ENCODE results near the gene DIP2B. TPM values are rescaled to one million over a fixed set of nuclear protein-coding genes. Genes with fewer than 3 reads are reported as not detected.
A peak's percentile ranks its signal among the peaks of the same experiment; 100 is the strongest.

The DIP2B gene
- total and polyA plus RNA-seq, 8 donors = 2.7 to 136 (median 8.9) TPM

GRCh38 chr12:50564948-50565297 lies 60.1 kb downstream of the DIP2B start:
- Histone ChIP-seq H3K36me3 (peaks cover 0 to 3% (median 0%) of the 10 kb centered on the region in 4 donors), H3K27me3 (no peaks in the 10 kb centered on the region), H3K27ac (no peak overlapping the region), H3K4me3 (no peak overlapping the region), H3K9me3 (no peaks in the 10 kb centered on the region), H3K4me1 (peaks cover 22 to 81% (median 62%) of the 10 kb centered on the region in 4 donors)
- DNase-seq = no peak
- WGBS, 5 donors = 87 to 93% (median 90%) methylated on average over 3 of the region's 3 CpGs
- TF ChIP-seq CTCF (IDR thresholded peaks at IDR 0.05) = no peak
- TF ChIP-seq POLR2AphosphoS5 (IDR thresholded peaks at IDR 0.05) = no peak
- TF ChIP-seq EP300 (IDR thresholded peaks at IDR 0.05) = no peak
- TF ChIP-seq POLR2A (IDR thresholded peaks at IDR 0.05) = no peak
- intact Hi-C loops (cut with DNase I; ENCODE audit: low total_unique reads) = no loop called here

GRCh38 chr12:50566066-50566465 lies 61.3 kb downstream of the DIP2B start:
- no peaks in the 10 kb centered on the region for H3K9me3 ChIP-seq
- 61 to 86% (median 72%) methylated on average over 1 of the region's 1 CpG for WGBS, 5 donors
- no peak overlapping the region for H3K4me3 ChIP-seq
- no peak for TF ChIP-seq POLR2A (IDR thresholded peaks at IDR 0.05)
- no peak for TF ChIP-seq POLR2AphosphoS5 (IDR thresholded peaks at IDR 0.05)
- TF ChIP-seq EP300 (IDR thresholded peaks at IDR 0.05) = no peak
- no peak for TF ChIP-seq CTCF (IDR thresholded peaks at IDR 0.05)
- no peaks in the 10 kb centered on the region for H3K36me3 ChIP-seq
- peaks cover 27 to 88% (median 58%) of the 10 kb centered on the region in 4 donors for H3K4me1 ChIP-seq
- H3K27me3 ChIP-seq = no peaks in the 10 kb centered on the region
- DNase-seq = no peak
- intact Hi-C loops (cut with DNase I; ENCODE audit: low total_unique reads) = no loop called here
- H3K27ac ChIP-seq = no peak overlapping the region

GRCh38 chr12:50567926-50568325 lies 63.1 kb downstream of the DIP2B start:
- no peaks in the 10 kb centered on the region for H3K27me3 ChIP-seq
- TF ChIP-seq POLR2A (IDR thresholded peaks at IDR 0.05) (no peak), EP300 (IDR thresholded peaks at IDR 0.05) (no peak), CTCF (IDR thresholded peaks at IDR 0.05) (no peak), POLR2AphosphoS5 (IDR thresholded peaks at IDR 0.05) (no peak)
- H3K9me3 ChIP-seq = no peaks in the 10 kb centered on the region
- H3K27ac ChIP-seq = peak overlapping the region; percentile 38 to 70 (median 42)
- DNase-seq = peak in 1 of 2 donors; percentile 26
- no peaks in the 10 kb centered on the region for H3K36me3 ChIP-seq
- peak overlapping the region in 1 of 4 donors; percentile 1 for H3K4me3 ChIP-seq
- intact Hi-C loops (cut with DNase I; ENCODE audit: low total_unique reads) = no loop called here
- whole genome bisulfite sequencing, 5 donors = 12 to 32% (median 29%) methylated on average over 1 of the region's 1 CpG
- H3K4me1 ChIP-seq = peaks cover 41 to 86% (median 60%) of the 10 kb centered on the region in 4 donors

GRCh38 chr12:50568338-50569091 lies 63.7 kb downstream of the DIP2B start:
- Histone ChIP-seq H3K4me3 (peak overlapping the region in 1 of 4 donors; percentile 1), H3K36me3 (no peaks in the 10 kb centered on the region), H3K27ac (peak overlapping the region; percentile 38 to 70 (median 42)), H3K27me3 (no peaks in the 10 kb centered on the region), H3K9me3 (no peaks in the 10 kb centered on the region), H3K4me1 (peaks cover 47 to 88% (median 63%) of the 10 kb centered on the region in 4 donors)
- TF ChIP-seq CTCF (IDR thresholded peaks at IDR 0.05) = no peak
- TF ChIP-seq POLR2A (IDR thresholded peaks at IDR 0.05) = no peak
- no peak for TF ChIP-seq EP300 (IDR thresholded peaks at IDR 0.05)
- TF ChIP-seq POLR2AphosphoS5 (IDR thresholded peaks at IDR 0.05) = no peak
- no peak for DNase-seq
- 26 to 44% (median 37%) methylated on average over 4 of the region's 4 CpGs for WGBS, 5 donors
- intact Hi-C loops (cut with DNase I; ENCODE audit: low total_unique reads) = no loop called here

Data from stomach (tissue), 9 donors.